ENCODE data around the gene INPP4B. TPM values are rescaled to one million over a fixed set of nuclear protein-coding genes. Genes with fewer than 3 reads are reported as not detected.

Gene INPP4B
- polyA plus RNA-seq, 1 of the 3 experiments (the other 2 are of a cell fraction) = 0.08 TPM

DNA sequence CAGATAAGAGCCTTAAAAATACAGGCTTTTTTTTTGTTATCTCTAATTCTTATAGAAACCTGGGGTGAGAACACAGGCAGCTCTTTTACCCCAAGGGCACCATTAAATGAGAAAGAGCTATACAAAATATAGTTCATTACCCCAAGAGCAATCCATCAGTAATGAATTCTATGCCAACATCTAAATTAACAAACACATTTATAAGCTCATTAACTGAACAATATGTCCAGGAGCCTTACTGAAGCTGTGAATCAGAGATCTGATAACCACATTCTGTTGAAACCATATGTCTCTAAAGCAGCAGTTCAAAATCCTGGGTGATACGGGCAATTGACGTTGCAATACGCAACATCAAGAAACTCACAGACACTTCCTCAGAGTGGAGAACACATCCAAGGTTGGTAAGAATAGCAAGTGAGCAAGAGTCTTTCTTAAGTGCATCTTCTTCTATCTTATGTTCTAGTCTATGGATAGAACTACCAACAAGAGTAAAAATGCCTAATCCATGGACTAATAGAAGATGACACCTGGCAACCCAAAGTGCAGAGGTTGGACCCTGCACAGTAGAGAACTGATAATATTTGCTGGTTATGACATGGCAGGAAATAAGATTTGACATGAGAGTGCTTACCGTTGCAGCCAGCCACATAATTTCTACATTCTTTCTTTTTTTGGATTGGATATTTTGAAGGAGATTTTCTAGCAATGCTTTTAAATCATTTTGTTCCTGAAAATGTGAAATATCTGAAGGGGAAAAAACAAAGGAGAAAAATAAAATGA is 760.4 kb downstream of the INPP4B start:
- H3K27me3 ChIP-seq (ENCODE audit: insufficient read depth) = no peaks in the 10 kb centered on the region
- DNase-seq = no peak
- H3K4me2 ChIP-seq = no peak overlapping the region
- peaks cover 8% of the 10 kb centered on the region for H3F3A ChIP-seq (replicated peaks; ENCODE audit: insufficient read depth)
- H3K79me2 ChIP-seq (ENCODE audit: insufficient read depth) = no peaks in the 10 kb centered on the region
- peak overlapping the region in 1 of 2 experiments; percentile 71; a peak in 2 of 4 replicates for H3K27ac ChIP-seq (ENCODE audit: low read depth in 2 of 2, low read length in 1 of 2)
- CTCF ChIA-PET = interaction anchor here (0.9 to 1.0 kb wide), 2 partner anchors 22 to 41 kb away, joined by 3 read pairs; no protein-coding TSS in a partner anchor
- WGBS (ENCODE audit: low lambda C conversion rate) = 84% methylated on average over 4 of the region's 4 CpGs
- H3K36me3 ChIP-seq (replicated peaks in 1 of 2; ENCODE audit: control insufficient read depth in 1 of 2, insufficient read depth in 2 of 2, low read length in 1 of 2) = no peaks in the 10 kb centered on the region
- POLR2A ChIA-PET = no interaction called here
- H3K4me3 ChIP-seq (ENCODE audit: low read depth in 2 of 2, low read length in 1 of 2) = no peak overlapping the region
- no peak overlapping the region for H3K9ac ChIP-seq
- H3K9me3 ChIP-seq = no peaks in the 10 kb centered on the region
- peaks cover 0 to 18% of the 10 kb centered on the region in 2 experiments; a peak in 2 of 4 replicates for H3K4me1 ChIP-seq (ENCODE audit: control insufficient read depth in 1 of 2, insufficient read depth in 2 of 2, low read depth in 1 of 2, low read length in 1 of 2)
- no peak overlapping the region for H2AFZ ChIP-seq (ENCODE audit: low read depth)
- no peaks in the 10 kb centered on the region for H4K20me1 ChIP-seq (ENCODE audit: insufficient read depth)
- no peaks in the 10 kb centered on the region for H3K9me2 ChIP-seq
- TF ChIP-seq NRF1 (IDR thresholded peaks at IDR 0.05; ENCODE audit: low read depth, low read length) = no peak
- TF ChIP-seq EP300 (IDR thresholded peaks at IDR 0.05; ENCODE audit: borderline replicate concordance in 1 of 2, low read depth in 1 of 2, low read length in 1 of 2) = peak; percentile 50 to 73; a peak in 3 of 4 replicates
- TF ChIP-seq, protein P1, sequence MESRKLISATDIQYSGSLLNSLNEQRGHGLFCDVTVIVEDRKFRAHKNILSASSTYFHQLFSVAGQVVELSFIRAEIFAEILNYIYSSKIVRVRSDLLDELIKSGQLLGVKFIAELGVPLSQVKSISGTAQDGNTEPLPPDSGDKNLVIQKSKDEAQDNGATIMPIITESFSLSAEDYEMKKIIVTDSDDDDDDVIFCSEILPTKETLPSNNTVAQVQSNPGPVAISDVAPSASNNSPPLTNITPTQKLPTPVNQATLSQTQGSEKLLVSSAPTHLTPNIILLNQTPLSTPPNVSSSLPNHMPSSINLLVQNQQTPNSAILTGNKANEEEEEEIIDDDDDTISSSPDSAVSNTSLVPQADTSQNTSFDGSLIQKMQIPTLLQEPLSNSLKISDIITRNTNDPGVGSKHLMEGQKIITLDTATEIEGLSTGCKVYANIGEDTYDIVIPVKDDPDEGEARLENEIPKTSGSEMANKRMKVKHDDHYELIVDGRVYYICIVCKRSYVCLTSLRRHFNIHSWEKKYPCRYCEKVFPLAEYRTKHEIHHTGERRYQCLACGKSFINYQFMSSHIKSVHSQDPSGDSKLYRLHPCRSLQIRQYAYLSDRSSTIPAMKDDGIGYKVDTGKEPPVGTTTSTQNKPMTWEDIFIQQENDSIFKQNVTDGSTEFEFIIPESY (IDR thresholded peaks at IDR 0.05; ENCODE audit: borderline replicate concordance, low read depth) = no peak
- TF ChIP-seq, protein P2, sequence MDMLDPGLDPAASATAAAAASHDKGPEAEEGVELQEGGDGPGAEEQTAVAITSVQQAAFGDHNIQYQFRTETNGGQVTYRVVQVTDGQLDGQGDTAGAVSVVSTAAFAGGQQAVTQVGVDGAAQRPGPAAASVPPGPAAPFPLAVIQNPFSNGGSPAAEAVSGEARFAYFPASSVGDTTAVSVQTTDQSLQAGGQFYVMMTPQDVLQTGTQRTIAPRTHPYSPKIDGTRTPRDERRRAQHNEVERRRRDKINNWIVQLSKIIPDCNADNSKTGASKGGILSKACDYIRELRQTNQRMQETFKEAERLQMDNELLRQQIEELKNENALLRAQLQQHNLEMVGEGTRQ (IDR thresholded peaks at IDR 0.05; ENCODE audit: borderline replicate concordance, low read depth, low read length) = no peak
- TF ChIP-seq FOXM1 (IDR thresholded peaks at IDR 0.05; ENCODE audit: low read depth) = no peak
- TF ChIP-seq JUND (IDR thresholded peaks at IDR 0.05) = peak; percentile 38; the same call in 1 of the 2 replicates
- TF ChIP-seq MXI1 (IDR thresholded peaks at IDR 0.05; ENCODE audit: low read depth, low read length) = no peak
- no peak for TF ChIP-seq EZH2phosphoT487 (IDR thresholded peaks at IDR 0.05; ENCODE audit: borderline replicate concordance, low read depth)
- TF ChIP-seq, protein P3, sequence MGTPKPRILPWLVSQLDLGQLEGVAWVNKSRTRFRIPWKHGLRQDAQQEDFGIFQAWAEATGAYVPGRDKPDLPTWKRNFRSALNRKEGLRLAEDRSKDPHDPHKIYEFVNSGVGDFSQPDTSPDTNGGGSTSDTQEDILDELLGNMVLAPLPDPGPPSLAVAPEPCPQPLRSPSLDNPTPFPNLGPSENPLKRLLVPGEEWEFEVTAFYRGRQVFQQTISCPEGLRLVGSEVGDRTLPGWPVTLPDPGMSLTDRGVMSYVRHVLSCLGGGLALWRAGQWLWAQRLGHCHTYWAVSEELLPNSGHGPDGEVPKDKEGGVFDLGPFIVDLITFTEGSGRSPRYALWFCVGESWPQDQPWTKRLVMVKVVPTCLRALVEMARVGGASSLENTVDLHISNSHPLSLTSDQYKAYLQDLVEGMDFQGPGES (IDR thresholded peaks at IDR 0.05; ENCODE audit: low read depth, low read length) = no peak
- no peak for TF ChIP-seq CHD2 (IDR thresholded peaks at IDR 0.05; ENCODE audit: low read length, partially characterized antibody)
- no peak for TF ChIP-seq RXRA (IDR thresholded peaks at IDR 0.05; ENCODE audit: borderline replicate concordance, low read depth)
- TF ChIP-seq NFIC (IDR thresholded peaks at IDR 0.05; ENCODE audit: borderline replicate concordance) = peak; percentile 25; the same call in 1 of the 2 replicates
- TF ChIP-seq ELF1 (IDR thresholded peaks at IDR 0.05) = no peak
- peak; percentile 75 for TF ChIP-seq GATA2 (CRISPR knock-in tag; IDR thresholded peaks at IDR 0.05)
- no peak for TF ChIP-seq RAD21 (IDR thresholded peaks at IDR 0.05; ENCODE audit: low read length)
- TF ChIP-seq SIN3A (IDR thresholded peaks at IDR 0.05; ENCODE audit: borderline replicate concordance, low read depth, low read length) = no peak
- TF ChIP-seq YY1 (IDR thresholded peaks at IDR 0.05; ENCODE audit: low read depth) = no peak
- TF ChIP-seq FOSL2 (IDR thresholded peaks at IDR 0.05; ENCODE audit: borderline replicate concordance, low read depth) = no peak
- peak; percentile 68 for TF ChIP-seq TCF12 (IDR thresholded peaks at IDR 0.05)
- TF ChIP-seq TEAD4 (IDR thresholded peaks at IDR 0.05; ENCODE audit: borderline replicate concordance, insufficient read depth) = 0 out of 2 replicates have a peak, but pooled peaks have one; percentile 21
- no peak for TF ChIP-seq SMC3 (IDR thresholded peaks at IDR 0.05; ENCODE audit: low read depth, low read length)
- TF ChIP-seq, protein P4, sequence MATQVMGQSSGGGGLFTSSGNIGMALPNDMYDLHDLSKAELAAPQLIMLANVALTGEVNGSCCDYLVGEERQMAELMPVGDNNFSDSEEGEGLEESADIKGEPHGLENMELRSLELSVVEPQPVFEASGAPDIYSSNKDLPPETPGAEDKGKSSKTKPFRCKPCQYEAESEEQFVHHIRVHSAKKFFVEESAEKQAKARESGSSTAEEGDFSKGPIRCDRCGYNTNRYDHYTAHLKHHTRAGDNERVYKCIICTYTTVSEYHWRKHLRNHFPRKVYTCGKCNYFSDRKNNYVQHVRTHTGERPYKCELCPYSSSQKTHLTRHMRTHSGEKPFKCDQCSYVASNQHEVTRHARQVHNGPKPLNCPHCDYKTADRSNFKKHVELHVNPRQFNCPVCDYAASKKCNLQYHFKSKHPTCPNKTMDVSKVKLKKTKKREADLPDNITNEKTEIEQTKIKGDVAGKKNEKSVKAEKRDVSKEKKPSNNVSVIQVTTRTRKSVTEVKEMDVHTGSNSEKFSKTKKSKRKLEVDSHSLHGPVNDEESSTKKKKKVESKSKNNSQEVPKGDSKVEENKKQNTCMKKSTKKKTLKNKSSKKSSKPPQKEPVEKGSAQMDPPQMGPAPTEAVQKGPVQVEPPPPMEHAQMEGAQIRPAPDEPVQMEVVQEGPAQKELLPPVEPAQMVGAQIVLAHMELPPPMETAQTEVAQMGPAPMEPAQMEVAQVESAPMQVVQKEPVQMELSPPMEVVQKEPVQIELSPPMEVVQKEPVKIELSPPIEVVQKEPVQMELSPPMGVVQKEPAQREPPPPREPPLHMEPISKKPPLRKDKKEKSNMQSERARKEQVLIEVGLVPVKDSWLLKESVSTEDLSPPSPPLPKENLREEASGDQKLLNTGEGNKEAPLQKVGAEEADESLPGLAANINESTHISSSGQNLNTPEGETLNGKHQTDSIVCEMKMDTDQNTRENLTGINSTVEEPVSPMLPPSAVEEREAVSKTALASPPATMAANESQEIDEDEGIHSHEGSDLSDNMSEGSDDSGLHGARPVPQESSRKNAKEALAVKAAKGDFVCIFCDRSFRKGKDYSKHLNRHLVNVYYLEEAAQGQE (IDR thresholded peaks at IDR 0.05; ENCODE audit: low read depth, low read length) = no peak
- TF ChIP-seq, protein P5, sequence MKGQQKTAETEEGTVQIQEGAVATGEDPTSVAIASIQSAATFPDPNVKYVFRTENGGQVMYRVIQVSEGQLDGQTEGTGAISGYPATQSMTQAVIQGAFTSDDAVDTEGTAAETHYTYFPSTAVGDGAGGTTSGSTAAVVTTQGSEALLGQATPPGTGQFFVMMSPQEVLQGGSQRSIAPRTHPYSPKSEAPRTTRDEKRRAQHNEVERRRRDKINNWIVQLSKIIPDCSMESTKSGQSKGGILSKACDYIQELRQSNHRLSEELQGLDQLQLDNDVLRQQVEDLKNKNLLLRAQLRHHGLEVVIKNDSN (IDR thresholded peaks at IDR 0.05; ENCODE audit: borderline replicate concordance, low read depth) = no peak
